Right hindlimb (tissue), 1 donor: ENCODE results near the gene ATG12.
"Not testable (repeated sequence)": the region's sequence is repeated elsewhere in the genome, so short reads cannot be mapped to it uniquely, and the experiment has no call there.

Experiments
- DNase-seq: peaks from one replicate; pipeline ENCODE4 v3.0.0-alpha.2; 2018

ATG12 gene

DNA sequence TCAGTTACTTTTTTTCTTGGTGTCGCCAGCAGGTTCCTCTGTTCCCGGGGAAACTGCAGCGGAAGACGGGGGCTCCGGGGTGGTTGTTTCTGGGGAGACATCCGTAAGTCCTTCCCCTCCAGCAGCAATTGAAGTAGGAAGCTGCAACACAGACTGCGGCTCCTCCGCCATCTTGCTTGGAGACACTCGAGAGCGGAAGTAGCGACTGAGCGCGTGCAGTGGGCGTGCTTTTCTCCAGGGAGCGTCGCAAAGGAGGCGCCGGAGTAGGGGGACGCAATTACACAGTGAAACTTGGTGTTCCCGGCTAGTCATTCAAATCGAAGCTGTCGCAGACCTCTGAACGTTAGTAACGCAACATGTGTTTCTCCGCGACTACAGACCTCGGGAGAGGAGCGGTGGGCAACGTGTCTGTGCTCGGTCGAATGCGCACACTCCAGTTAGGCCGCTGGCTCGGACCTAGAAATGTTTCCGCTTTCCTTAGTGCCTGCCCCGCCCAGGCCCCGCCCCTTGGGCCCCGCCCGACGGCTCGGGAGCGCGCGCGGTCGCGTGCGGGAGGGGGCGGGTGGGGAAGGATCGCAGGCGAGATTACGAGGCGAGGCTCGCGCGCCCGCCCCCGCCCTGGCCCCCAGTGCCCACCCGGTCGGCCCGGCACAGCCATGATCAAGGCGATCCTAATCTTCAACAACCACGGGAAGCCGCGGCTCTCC lies at the start of gene ATG12, which contains the start of gene AP3S1:
TSS of gene ATG12 (minus strand) at position 184 of the 707 bp plus-strand sequence. CDS start at position 171, 13 bp downstream.
TSS of gene AP3S1 (plus strand) at position 554 of the 707 bp plus-strand sequence. CDS start at position 657, 103 bp downstream.
- DNase-seq = peak; percentile 94

DNA sequence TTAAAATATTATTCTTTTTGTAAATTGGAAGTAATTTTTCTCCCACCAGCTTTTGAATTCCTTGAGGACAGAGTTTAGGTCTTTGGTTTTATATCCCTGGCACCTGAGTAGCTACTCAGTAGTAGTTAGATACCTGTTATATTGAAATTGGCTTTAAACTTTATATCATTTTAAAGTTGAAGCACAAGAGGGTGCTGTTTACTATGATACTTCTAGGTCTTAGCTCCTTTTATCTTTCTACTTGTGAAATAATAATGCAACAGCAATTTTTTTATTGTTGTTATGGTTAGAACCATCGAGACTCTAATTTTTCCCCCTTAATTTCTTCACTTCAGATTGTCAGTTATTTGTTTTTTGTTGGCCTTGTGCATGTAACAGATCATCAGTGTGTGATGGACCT lies 46.7 kb upstream of the ATG12 start:
- no peak for DNase-seq

DNA sequence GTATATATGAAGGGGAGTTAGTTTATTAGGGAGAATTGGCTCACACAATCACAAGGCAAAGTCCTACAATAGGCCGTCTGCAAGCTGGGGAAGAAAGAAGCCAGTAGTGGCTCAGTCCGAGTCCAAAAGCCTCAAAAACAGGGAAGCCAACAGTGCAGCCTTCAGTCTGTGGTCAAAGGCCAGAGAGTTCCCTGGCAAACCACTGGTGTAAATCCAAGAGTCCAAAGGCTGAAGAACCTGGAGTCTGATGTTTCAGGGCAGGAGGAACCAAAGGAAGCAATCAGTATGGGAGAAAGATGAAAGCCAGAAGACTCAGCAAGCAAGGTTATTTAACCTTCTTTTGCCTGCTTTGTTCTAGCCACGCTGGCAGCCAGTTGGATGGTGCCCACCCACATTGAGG lies 43.8 kb upstream of the ATG12 start:
- not testable (repeated sequence) for DNase-seq

DNA sequence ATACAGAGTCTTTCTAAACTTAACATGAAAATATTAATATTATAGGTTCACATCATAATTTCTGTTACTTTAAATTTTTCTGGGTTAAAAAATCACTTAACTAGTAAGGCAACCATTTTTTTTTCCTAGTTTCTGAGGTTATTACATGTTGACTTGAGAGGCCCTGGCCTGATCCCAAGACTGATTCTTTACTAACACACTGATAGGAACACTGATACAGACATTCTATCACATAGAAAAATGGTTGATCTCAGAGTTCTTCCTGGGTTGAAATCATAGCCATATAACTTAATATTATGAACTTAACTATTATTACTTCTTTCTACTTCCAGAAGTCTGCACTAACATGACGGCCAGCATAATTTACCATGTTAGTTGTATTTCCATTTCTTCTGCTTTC lies 43.3 kb upstream of the ATG12 start:
- no peak for DNase-seq

DNA sequence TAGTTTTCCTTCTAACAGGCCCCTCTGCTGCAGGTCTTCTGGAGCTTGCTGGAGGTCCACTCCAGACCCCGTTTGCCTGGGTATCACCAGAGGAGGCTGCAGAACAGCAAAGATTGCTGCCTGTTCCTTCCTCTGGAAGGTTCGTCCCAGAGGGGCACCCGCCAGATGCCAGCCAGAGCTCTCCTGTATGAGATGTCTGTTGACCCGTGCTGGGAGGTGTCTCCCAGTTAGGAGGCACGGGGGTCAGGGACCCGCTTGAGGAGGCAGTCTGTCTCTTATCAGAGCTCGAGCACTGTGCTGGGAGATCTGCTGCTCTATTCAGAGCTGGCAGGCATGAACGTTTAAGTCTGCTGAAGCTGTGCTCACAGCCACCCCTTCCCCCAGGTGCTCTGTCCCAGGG lies 41.1 kb upstream of the ATG12 start:
- not testable (repeated sequence) for DNase-seq

DNA sequence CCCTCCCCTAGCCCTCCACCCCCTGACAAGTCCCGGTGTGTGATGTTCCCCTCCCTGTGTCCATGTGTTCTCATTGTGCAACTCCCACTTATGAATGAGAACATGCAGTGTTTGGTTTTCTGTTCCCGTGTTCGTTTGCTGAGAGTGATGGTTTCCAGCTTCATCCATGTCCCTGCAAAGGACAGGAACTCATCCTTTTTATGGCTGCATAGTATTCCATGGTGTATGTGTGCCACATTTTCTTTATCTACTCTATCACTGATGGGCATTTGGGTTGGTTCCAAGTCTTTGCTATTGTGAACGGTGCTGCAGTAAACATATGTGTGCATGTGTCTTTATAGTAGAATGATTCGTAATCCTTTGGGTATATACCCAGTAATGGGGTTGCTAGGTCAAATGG lies 36.0 kb upstream of the ATG12 start:
- DNase-seq = not testable (repeated sequence)

DNA sequence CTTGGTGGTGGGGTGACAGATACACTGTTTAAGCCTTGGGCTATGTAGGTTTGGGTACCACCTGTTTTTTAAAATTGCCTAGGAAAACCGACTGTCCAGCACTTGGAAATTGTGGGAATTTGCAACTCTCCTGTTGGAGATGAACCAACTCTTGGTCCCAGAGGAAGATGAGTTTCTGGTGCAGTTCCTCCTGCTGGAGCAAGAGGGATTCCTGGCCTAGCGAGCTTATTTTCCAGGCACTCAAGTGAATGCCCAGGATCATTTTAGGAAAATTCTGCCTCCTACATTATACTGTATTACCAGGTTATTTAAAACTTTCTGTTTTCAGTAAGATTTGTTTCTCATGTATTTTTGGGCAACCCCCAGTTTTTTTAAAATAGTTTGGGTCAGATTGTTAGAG lies 34.1 kb upstream of the ATG12 start:
- DNase-seq = no peak

DNA sequence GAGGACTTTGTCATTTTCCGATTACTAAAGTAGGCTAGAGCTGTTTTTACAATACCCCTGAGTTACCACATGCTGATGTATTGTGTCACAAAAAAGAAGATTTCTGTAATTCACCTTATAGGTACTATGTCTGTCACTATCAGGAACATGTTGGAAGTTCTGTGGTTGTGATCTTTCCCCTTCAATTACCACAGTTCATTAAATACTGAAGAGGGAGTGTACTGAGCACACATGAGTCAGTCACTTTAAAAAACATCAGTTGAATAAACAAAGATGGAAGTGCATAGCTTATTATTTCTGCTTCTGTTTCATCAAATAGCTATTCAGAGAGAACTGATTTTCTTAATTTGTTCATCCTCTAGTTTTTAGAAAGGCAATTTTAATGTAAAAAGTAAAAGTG lies 32.0 kb upstream of the ATG12 start:
- DNase-seq = no peak

DNA sequence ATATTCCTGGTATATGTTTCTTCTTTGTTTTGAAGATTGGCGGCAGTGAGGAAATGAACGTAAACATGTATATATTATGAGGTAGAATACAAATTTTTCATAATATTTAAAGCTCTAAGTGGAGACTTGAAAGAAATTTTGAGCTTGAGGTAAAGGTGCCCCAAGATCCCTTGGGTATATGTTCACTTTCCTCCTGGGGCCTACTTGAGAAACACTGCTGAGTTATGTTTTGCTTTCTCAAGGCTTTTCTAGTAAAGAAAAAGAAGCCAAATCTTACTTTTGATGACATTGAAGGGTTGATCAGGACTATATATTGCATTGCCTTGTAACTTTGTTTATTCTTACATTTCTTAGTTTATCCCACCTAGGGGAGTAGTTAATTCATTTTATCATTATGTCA lies 31.1 kb upstream of the ATG12 start:
- no peak for DNase-seq

DNA sequence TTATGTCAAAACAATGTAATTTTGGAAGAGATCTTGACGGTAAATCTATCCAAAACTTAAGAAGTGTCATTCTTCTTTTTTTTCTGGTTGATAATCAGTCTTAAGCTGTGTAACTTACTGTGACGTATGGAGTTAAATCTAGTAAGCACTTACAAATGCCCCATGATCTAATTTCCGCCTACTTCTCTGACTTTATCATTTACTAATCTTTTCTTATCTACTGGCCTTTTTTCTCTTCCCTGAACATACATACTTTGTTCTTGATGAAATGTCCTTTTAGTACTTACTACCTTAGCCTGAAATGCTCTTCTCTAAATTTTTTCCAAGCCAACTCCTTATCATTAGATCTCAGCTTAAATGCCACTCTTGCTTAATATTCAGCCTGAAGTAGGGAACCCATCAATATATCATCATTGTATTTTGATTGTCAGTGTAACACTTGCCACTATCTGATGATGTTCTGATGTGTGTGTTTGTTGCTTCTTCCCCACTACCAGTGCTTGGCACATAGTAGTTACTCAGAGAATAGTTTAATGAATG lies 28.0 kb upstream of the ATG12 start:
- no peak for DNase-seq

DNA sequence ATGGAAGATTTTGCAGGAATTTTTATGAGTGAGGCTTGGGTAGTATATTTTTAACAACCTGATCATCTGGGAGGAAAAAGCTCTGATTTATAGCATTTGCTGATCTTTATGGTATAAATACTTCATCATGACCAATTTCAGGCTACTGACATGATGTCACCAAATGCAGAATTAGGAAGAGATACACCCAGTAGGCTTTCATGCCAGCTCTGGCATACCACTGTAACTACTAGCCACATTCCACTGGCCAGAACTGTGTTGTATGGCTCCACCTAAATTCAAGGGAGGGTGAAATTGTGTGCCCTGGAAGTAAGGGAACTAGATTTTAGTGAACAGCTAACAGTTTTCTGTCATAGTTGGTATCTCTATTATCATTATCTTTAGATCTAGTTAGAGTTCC lies 18.0 kb upstream of the ATG12 start:
- no peak for DNase-seq

DNA sequence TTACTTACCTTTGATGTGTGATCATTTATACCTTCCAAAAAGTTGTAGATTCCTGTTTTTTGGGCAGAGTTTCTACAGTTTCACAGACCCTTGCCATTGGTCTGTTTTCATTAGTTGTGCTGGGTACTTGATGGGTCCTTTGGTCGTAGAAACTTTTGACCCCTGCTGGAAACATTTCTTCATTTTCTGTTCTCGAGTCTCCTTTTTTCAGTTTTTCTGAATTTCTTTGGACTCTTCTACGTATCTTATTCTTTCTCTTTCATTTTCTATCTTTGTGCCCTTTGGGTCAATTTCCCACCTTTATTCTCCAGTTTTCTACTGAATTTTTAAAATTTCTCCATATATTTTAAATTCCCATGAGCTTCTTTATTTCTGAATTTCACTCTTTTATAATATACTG lies 17.0 kb upstream of the ATG12 start:
- no peak for DNase-seq

DNA sequence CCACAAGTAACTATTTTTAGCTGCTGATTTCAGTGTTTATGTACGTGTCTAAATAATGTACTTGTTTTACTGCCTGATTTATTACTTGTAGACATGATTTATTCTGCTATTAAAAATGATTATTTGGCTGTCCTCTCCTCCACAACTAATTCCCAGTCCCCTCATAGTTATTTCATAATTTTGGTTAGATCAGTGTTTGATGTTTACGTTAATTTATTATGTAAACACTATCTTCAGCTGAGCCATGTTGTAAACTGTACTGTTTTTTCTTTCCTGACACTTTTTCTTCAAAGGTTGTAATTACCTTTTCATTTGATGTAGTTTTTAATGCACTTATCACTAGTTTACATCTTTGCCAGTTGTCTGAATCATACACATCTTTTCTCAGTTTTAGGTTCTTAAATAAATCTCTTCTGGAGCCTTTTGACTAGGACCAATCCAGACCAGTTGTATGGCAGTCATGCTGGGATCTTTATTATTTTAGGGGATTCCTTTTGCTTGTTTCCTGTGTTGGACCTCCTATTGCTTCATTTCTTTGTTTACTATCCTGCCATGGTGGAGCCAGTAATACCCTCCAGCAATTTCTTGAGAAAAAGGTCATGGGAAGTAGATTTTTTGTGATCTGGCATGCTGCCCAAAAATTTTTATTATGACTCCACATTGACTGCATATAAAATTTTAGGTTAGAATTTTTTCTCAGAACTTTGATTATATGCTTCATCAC lies 16.4 kb upstream of the ATG12 start:
- DNase-seq = no peak

DNA sequence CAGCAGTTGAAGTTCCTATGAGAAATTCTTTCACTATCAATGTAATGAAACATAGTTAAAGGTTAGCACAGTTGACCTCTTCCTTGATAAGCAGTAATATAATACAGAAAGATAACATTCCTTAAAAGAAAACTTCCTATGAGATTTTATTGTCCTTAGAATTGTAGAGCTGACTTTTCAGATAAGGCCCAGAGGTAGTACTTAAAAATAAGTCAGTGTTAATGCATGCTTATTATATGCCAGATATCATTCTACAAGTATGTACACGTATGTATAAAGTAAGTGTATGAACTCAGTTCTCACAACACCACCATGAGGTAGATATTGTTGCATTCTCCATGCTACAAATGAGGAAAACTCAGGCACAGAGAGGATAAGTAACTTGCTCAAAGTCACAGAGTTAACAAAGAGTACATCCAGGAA lies 15.7 kb upstream of the ATG12 start:
- DNase-seq = no peak

DNA sequence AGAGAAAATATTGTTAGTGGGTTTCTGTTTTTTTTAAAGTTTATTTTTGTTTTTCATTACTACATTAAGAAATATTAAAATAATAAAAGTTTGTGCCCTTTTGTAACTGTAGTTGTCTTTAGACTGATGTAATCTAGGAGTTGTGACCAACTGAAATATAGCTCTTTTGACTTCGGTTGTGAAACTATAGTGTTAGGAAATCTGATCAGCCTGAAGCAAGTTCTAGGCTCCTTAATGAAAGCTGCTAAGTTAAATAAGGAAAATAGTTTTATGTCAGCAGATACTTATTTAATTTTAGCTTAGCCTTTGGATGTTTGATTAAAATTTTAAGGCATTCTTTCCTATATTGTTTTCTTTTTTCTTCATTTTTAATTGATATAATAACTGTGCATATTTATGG lies 14.6 kb upstream of the ATG12 start:
- DNase-seq = no peak

DNA sequence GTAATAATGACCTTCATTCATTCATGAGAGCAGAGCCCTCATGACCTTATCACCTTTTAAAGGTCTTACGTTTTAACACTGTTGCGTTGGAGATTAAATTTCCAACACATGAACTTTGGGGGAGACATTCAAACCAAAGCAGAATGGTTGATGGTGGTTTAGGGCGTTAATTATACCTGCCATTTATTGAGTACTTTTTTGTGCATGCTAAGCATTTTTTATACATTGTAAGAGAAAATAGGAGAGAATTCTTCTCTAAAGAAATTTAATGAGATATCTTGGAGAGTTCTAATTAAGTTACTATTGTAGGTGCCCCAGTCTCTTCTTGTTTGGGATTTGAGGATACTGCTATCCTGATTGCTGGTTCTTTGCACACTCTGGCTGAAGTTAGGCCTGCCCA lies 12.8 kb upstream of the ATG12 start:
- DNase-seq = no peak

DNA sequence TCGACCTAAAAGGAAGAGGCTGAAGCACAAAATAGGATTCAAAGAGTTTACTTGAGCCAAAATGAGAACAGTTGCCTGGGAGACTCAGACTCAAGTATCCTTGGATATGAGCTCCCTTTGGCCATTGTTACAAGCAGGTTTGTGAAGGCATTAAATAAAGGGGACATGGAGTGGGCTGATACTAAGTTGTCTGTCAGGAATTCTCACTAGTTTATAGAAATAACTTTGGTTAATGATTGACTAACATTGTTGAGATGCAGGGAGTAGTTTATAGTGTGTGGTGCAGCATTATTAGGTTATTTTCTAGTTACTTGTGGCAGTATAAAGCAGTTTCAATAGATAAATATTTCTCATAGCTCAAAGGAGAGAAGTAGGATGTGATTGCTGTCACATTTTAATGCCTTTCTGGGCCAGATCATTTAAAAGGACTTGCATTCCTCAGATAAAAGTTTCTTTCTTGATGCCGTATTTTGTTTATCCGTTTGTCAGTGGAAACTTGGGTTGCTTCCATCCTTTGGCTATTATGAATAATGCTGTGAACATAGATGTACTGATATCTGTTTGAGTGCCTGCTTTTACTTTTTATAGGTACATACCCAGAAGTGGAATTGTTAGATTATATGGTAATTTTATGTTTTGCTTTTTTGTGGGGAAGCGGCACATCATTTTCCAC lies 9.5 kb upstream of the ATG12 start:
- DNase-seq = no peak

DNA sequence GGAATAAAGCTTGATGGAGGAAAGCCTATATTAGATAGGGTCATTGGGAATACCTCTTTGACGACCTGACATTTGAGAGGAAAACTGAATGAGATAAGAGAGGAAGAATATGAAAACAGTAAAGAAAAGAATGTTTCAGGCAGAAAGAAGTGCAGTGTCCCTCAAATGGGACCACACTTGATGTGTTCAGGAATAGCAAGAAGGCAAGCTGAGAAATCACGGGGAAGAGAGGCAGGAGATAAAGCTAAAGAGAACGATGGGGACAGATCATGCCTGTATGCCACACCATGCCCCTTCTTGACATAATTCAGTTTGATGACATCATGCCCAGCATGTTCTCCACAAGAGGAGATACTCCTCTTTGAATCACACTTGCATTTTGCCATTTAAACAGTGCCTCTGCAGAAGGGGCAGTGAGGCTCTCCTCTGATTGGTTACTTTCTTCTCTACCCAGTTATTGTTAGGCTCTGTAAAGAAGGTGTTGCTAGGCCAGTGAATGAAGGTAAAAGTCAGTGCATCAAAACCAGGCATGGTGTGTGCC lies 8.0 kb upstream of the ATG12 start:
- DNase-seq = no peak

DNA sequence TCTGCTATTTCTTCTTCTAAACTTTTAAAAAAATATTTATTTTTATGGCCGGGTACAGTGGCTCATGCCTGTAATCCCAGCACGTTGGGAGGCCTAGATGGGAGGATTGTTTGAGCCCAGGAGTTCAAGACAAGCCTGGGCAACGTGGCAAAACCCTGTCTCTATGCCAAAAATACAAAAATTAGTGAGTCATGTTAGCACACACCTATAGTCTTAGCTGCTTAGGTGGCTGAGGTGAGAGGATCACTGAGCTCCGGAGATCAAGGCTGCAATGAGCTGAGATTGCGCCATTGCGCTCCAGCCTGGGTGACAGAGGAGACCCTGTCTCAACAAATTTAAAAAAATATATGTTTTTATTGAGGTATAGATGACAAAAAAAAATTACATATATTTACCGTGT lies 5.9 kb upstream of the ATG12 start:
- no peak for DNase-seq

DNA sequence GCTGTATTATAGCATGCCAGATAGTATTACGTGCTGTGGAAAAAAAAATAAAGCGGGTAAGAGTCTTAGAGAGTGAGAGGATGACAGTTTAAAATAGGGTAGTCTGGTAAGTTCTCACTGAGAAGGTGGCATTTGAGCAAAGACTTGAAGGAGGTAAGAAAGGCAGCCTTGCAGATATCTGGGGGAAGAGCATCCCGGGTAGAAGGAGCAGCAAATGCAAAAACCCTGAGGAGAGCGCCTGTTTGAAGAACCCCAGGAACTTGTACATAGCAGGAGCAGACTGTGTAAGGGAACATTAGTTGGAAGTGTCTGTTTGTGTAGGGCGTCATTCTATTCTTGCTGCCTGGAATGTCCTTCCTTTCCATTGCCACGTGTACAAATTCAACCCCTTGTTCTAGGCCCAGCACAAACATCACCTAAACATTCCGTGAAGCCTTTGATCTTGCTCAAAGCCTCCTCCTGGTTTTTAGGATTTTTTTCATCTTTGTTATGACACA lies 3.0 kb upstream of the ATG12 start:
- DNase-seq = no peak

DNA sequence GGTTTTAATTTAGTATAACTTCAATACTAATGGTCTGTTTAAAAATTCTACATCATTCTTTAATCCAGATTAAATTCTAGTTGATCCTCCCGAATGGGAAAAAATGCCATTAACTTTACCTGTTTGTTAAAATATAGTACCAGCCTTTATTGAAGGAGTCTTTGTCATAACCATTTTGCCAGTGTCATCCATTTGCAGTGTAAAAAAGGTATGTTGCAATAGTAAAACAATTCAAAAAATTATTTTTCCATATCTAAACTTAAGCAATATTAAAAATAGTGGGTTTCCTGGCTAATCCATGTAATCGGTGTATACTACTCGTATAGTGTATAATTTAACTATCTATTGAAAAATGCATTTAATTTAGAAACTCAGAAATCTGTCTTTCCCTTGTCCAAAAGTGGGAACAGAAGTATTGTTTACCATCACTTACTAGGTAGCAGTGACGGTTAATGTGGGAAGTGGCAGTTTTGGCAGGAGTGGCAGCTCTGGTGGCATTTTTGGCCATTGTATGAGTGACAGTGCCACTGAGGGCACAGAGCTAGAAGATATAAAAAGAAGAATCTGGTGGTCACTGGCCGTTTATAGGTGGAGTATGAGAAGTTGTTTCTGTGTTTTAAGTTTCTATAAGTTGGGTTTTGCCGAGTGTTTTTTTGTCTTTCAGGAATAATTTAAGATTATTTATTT lies 2.2 kb upstream of the ATG12 start:
- DNase-seq = no peak

DNA sequence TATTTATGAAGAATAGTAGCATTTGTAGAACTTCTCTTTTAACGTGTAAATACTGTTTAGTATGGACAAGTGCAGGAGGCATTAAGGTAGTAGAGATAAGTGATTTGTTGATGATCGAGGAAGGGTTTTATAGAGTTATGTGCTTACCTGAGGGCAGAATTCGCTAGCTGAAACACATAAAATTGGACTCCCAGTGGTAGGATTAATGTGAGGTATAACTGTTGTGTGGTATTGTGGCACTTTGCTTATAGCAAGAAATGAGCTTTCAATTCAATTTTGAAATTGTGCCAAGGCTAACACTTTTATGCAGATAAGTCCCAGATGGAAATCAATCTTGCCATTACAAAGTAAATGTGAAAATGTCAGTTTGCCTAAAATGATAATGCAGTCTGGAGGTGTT lies 1.6 kb upstream of the ATG12 start:
- DNase-seq = no peak
